GF-D8 (cell line): ENCODE measurements around the gene CCDC88C.
"Not testable (repeated sequence)": the region's sequence is repeated elsewhere in the genome, so short reads cannot be mapped to it uniquely, and the experiment has no call there.

ENCODE experiments used
- DNase-seq: peaks from one replicate; lab custom pipeline; 2025; lab: John Stamatoyannopoulos, UW

Gene CCDC88C

GRCh38 chr14:91417120-91417982, at the start of gene CCDC88C:
Gene CCDC88C, minus strand, starts transcription at chr14:91417820. Its CDS starts 130 bp downstream, at chr14:91417690.
- no peak for DNase-seq

- no peak for DNase-seq
Measured at GRCh38 chr14:91466192-91466591, 48.6 kb upstream of the CCDC88C start.

- DNase-seq, result no peak
Measured at GRCh38 chr14:91464615-91465205, 47.1 kb upstream of the CCDC88C start.

- DNase-seq, result no peak
Measured at GRCh38 chr14:91458612-91459011, 41.0 kb upstream of the CCDC88C start.

- DNase-seq, result no peak
Measured at GRCh38 chr14:91456283-91456682, 38.7 kb upstream of the CCDC88C start.

- DNase-seq, result no peak
Measured at GRCh38 chr14:91454580-91454979, 37.0 kb upstream of the CCDC88C start.

GRCh38 chr14:91454155-91454554, 36.5 kb upstream of the CCDC88C start:
- DNase-seq, result no peak

GRCh38 chr14:91453744-91454143, 36.1 kb upstream of the CCDC88C start:
- no peak for DNase-seq

- no peak for DNase-seq
Measured at GRCh38 chr14:91444335-91445020, 26.9 kb upstream of the CCDC88C start.

- DNase-seq, result no peak
Measured at GRCh38 chr14:91439345-91439744, 21.7 kb upstream of the CCDC88C start.

- DNase-seq, result no peak
Measured at GRCh38 chr14:91438845-91439244, 21.2 kb upstream of the CCDC88C start.

- DNase-seq, result not testable (repeated sequence)
Measured at GRCh38 chr14:91436266-91436665, 18.6 kb upstream of the CCDC88C start.

- no peak for DNase-seq
Measured at GRCh38 chr14:91429385-91429784, 11.8 kb upstream of the CCDC88C start.

- DNase-seq, result not testable (repeated sequence)
Measured at GRCh38 chr14:91428931-91429330, 11.3 kb upstream of the CCDC88C start.

GRCh38 chr14:91425531-91425944, 7.9 kb upstream of the CCDC88C start:
- peak; percentile 82 for DNase-seq

- DNase-seq, result no peak
Measured at GRCh38 chr14:91424813-91425530, 7.4 kb upstream of the CCDC88C start.

- DNase-seq, result no peak
Measured at GRCh38 chr14:91420686-91421085, 3.1 kb upstream of the CCDC88C start.

- DNase-seq, result no peak
Measured at GRCh38 chr14:91419451-91419850, 1.8 kb upstream of the CCDC88C start.

- no peak for DNase-seq
Measured at GRCh38 chr14:91419044-91419397, 1.4 kb upstream of the CCDC88C start.

GRCh38 chr14:91418387-91419043, 895 bp upstream of the CCDC88C start:
- no peak for DNase-seq

GRCh38 chr14:91417983-91418386, 365 bp upstream of the CCDC88C start:
- DNase-seq, result no peak

GRCh38 chr14:91416744-91417119, 888 bp downstream of the CCDC88C start:
- DNase-seq, result no peak
